HG02610 (cell line): ENCODE results near the gene YJEFN3.

Experiments
- ATAC-seq: cut with Tn5 transposase; IDR thresholded peaks from one replicate; pipeline ENCODE4 v1.9.1; 2021; ENCODE audit warnings: mild to moderate bottlenecking, moderate library complexity; ENCODE audit not compliant: unreplicated experiment

Gene YJEFN3

DNA sequence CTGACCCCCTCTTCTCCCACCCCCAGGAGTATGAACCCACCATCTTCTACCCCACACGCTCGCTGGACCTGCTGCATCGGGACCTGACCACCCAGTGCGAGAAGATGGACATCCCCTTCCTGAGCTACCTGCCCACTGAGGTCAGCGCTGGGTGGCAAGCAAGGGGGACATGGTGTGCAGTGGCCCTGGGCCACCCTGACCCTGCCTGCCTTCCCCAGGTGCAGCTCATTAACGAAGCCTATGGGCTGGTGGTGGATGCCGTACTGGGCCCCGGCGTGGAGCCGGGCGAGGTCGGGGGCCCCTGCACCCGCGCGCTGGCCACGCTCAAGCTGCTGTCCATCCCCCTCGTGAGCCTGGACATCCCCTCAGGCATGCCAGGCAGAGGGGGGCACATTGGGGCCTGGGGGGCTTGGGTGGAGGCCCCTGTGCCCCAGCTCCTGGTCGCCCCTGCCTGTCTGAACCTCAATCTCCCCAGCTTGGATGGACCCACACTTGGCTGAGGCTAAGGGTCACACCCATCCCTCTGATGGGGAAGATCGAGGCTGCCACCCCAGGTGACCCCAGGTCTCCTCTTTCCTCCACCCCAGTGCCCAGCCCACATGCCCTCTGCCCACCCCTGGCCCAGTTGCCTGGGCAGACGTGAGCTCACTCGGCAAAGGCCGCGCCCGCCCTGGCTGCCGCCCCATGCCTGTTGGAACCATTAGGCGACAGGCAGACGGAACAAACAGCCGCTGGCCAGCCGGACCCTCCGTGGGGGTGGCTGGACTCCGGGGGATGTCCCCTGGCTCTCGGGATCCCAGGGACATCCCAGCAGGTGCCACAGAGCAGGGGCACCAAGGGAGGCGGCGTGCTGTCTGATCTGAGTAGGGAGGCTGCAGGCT is 6.8 kb downstream of the YJEFN3 start:
- no peak for ATAC-seq

DNA sequence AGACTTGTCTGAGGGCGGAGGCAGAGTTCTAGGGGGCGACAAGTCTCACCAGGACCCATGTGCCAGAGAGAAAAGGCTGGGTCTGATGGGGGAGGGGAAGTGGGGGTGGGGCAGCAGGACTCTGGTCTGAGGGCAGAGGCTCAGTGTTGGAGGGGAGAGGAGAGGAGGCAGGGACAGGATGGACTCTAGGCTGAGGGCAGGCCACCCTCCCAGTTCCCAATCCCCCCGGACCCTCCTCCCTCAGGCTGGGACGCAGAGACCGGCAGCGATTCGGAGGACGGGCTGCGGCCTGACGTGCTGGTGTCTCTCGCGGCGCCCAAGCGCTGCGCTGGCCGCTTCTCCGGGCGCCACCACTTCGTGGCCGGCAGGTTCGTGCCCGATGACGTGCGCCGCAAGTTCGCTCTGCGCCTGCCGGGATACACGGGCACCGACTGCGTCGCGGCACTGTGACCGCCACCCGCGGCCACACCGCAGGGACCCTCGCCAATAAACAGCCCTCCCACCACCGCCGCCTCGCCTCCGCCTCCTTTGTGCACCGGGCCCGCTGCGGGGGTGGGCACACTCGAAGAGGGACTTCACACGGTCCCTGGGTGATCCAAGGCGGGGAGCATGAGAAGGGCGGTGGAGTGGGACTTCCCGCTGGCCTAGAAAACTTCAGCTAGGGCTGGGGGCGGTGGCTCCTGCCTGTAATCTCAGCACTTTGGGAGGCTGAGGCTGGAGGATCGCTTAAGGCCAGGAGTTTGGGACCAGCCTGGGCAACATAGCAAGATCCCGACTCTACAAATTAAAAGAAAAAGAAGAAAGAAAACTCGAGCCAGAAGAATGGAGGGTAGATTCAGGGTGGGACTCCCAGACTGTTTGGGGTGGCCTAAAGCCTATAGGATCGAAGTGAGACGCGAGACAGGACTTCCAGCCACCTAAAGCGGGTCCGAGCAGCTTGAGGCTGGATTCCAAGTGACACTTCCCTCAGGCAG is 8.7 kb downstream of the YJEFN3 start:
- ATAC-seq = no peak

DNA sequence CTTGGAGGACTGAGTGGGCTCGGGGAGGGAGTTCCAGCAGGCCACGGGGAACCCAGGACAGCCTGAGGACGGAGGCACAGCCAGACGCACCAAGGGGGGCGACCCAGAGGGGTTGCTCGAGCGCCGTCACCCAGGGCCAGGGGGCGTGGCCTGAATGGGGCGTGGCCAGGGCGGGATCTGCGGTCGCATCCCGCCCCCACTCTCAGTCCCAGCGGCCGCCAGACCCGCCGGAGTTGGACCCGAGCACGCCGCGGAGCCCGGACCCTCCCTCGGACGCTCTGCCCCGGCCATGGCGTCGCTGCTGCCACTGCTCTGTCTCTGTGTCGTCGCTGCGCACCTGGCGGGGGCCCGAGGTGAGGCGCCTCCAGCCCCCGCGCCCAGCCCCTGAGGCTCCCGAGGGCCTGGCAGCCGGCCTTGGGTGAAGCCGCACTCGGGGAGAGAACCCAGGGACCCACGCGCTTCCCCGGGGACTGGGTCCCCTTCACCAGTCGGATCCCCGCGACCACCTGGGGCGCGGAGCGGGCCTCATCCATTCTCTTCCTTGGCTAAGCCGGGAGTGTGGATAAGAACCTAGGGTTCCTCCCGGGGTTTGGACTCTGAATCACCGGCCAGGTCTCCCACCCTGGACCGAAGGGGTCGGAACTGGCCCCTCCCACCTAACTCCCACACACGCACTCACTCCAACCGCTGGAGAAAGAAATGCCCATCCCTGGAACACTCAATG is 9.5 kb downstream of the YJEFN3 start, which contains the start of gene CILP2:
CILP2 (plus strand) TSS at position 205 of the 724 bp plus-strand sequence; CDS start at position 290, 85 bp downstream.
- ATAC-seq = no peak

DNA sequence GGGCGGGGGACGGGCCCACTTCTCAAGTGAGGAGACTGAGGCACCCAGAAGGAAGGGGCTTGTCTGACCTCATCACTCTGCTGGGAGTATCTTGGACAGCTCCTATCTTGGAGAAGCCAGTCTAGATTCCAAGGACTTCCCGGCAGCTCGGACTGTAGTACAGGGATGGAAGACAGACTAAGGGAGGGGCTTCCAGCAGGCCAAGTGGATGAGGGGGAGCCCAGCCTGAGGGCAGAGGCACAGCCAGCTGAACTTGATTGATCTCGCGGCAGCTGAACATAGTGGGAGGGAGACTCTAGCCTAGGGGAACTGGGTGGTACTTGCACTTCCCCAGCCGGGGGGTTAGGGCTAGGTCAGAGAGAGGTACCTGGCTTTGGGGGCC is 10.1 kb downstream of the YJEFN3 start:
- ATAC-seq = no peak

DNA sequence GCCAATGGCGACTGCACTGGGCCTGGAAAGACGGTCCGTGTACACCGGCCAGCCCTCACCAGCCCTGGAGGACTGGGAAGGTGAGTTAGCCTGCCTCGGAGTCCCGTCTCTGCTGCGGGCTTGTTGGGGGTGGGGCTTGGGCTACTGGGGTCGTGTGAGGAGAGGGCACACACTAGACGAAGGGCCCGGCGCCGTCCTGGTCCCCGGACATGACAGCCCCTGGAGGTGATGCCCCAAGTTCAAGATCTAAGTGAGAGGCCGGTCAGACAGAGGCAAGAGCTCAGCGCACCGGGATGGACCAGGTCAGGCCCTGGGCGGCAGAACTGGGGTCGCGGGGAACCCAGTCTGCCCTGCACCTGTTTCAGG is 11.0 kb downstream of the YJEFN3 start:
- no peak for ATAC-seq

DNA sequence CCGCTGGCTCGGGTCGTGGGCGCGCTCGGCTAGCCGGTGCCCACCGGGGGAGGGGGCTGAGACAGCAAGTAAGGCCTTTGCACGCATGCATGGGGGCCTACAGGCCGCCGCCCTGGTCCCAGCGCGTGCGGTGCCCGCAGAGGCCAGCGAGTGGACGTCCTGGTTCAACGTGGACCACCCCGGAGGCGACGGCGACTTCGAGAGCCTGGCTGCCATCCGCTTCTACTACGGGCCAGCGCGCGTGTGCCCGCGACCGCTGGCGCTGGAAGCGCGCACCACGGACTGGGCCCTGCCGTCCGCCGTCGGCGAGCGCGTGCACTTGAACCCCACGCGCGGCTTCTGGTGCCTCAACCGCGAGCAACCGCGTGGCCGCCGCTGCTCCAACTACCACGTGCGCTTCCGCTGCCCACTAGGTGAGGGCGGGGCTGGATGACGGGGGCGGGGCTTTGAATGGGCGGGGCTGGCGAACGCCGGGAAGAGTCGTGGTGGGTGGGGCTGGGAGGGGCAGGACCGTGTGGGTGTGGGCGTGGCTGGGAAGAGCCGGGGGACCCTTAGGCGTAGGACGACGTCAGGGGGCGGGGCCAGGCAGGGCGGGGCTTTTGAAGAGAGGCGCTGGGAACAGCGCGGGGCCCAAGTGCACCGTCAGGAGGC is 11.5 kb downstream of the YJEFN3 start:
- ATAC-seq = no peak

DNA sequence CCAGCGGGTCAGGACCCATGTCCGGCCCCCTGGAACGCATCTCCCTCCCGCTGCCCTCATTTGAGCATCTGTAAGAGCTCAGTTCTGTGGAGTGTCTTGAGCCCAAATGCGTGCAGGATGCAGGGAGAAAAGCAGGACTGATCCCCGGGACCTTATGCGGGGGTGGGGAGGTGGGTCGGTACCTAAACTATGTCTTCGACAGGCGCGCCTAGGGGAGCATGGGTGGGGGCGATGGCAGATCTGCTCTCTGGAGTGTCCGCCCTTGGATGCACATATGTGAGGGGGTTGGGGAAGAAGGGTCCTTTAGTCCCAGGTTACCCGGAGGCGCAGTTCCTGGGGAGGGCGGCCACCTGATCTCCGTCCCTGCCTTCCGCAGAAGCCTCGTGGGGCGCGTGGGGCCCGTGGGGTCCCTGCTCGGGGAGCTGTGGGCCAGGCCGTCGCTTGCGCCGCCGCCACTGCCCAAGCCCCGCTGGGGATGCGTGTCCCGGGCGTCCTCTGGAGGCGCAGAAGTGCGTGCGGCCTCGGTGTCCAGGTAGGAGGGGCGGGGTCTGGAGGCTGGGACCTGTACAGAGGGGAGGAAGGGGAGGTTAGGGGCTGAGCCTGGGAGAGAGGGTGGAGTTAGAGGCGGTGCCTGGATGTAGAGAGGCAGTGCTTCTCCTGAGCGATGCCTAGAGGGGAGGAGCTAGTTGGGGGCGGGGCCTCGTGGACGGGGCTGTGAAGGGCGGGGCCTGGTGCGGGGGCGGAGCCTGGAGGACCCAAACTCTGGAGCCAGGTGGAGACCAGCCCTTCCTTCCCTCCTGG is 12.2 kb downstream of the YJEFN3 start:
- ATAC-seq = no peak

DNA sequence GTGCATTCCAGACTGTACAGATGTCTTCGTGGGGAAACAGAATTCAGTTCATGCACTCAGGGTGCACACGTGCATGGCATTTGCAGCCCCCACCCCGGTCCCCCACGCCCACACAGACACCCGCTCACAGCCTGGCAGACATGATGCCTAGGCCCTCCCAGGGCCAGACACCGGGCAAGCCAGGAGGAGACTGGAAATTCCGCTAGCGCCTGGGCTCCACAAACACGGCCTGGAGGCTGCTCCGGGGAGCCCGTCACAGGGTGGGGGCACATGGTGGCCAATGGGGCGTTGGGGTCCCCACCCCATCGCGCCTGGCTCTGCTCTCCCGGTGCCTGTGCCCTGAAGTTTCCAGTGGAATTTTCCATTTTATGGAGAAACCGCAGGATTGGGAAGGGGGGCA is 12.9 kb downstream of the YJEFN3 start:
- no peak for ATAC-seq

DNA sequence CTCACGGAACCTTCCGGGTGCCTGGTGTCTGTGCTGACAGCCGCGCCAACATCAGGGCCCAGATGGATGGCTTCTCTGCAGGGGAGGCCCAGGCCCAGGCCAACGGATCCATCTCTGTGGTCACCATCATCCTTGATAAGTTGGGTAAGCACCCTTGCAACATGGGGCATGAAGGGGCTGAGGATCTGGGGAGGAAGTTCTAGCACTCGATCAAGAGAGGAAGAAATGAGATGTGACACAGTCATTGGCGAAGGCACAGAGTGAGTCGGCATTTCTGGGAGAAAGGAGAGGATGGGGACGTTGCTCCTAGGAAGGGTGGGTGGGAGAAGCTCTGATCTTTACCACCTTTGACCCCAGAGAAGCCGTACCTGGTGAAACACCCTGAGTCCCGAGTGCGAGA is 13.8 kb downstream of the YJEFN3 start:
- ATAC-seq = no peak

DNA sequence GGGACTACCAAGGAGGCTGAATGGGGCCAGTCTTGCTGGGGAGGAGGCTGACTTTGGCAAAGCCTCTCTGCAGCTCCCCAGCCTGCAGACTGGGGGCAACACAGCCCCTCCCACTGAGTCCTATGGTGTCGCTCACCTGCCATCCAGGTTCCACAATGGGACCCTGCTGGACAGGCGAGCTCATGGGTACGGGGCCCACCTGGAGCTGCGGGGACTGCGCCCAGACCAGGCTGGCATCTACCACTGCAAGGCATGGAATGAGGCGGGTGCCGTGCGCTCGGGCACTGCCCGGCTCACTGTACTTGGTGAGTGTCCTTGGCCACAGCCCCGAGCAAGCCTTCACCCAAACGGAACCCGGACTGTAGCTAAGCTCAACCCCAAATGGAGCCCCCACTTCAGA is 14.4 kb downstream of the YJEFN3 start:
- ATAC-seq = no peak

DNA sequence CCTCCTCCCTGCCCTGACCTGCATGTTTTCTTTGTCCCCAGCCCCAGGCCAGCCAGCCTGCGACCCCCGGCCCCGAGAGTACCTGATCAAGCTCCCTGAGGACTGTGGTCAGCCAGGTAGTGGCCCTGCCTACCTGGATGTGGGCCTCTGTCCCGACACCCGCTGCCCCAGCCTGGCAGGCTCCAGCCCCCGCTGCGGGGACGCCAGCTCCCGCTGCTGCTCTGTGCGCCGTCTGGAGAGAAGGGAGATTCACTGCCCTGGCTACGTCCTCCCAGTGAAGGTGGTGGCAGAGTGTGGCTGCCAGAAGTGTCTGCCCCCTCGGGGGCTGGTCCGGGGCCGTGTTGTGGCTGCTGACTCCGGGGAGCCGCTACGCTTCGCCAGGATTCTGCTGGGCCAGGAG is 14.9 kb downstream of the YJEFN3 start:
- ATAC-seq = no peak

DNA sequence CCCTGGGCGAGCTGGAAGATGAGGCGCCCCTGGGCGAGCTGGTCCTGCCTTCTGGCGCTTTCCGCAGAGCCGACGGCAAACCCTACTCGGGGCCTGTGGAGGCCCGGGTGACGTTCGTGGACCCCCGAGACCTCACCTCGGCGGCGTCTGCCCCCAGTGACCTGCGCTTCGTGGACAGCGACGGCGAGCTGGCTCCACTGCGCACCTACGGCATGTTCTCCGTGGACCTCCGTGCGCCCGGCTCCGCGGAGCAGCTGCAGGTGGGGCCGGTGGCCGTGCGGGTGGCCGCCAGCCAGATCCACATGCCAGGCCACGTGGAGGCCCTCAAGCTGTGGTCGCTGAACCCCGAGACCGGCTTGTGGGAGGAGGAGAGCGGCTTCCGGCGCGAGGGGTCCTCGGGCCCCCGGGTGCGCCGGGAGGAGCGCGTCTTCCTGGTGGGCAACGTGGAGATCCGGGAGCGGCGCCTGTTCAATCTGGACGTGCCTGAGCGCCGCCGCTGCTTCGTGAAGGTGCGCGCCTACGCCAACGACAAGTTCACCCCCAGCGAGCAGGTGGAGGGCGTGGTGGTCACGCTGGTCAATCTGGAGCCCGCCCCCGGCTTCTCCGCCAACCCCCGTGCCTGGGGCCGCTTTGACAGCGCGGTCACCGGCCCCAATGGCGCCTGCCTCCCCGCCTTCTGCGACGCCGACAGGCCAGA is 15.7 kb downstream of the YJEFN3 start:
- ATAC-seq = no peak

DNA sequence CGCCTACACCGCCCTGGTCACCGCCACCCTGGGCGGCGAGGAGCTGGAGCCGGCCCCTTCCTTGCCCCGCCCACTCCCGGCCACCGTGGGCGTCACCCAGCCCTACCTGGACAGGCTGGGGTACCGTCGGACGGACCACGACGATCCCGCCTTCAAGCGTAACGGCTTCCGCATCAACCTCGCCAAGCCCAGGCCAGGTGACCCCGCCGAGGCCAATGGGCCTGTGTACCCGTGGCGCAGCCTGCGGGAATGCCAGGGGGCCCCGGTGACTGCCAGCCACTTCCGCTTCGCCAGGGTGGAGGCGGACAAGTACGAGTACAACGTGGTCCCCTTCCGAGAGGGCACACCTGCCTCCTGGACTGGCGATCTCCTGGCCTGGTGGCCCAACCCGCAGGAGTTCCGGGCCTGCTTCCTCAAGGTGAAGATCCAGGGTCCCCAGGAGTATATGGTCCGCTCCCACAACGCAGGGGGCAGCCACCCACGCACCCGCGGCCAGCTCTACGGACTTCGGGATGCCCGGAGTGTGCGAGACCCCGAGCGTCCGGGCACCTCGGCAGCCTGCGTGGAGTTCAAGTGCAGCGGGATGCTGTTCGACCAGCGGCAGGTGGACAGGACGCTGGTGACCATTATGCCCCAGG is 16.4 kb downstream of the YJEFN3 start:
- ATAC-seq = no peak

DNA sequence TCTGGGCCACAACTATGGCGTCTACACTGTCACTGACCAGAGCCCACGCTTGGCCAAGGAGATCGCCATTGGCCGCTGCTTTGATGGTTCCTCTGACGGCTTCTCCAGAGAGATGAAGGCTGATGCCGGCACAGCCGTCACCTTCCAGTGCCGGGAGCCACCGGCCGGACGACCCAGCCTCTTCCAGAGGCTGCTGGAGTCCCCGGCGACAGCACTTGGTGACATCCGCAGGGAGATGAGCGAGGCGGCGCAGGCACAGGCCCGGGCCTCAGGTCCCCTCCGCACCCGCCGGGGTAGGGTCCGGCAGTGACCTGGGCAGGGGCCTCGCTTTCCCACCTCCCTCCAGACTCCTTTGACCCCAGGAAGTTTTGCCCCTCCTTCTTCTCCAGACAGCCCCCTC is 17.0 kb downstream of the YJEFN3 start:
- ATAC-seq = no peak

DNA sequence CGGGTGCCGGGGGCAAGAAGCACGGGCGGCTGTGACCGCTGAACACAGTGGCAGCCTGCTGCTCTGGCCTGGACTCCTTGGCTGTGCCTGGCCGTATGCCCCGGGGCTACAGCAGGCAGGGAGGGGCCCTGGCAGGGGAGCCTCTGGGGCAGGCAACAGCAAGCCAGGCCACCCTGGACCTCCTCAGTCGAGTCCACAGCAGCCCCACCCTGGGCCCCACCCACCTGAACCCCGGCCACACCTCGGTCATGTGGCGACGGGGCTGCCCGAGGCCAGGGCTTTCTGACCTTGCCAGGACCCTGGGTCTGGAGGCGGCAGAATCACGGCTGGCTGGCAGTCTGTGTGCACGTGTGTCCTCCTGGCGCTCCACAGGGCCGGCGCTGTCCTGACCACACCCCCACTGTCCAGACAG is 18.0 kb downstream of the YJEFN3 start:
- no peak for ATAC-seq

DNA sequence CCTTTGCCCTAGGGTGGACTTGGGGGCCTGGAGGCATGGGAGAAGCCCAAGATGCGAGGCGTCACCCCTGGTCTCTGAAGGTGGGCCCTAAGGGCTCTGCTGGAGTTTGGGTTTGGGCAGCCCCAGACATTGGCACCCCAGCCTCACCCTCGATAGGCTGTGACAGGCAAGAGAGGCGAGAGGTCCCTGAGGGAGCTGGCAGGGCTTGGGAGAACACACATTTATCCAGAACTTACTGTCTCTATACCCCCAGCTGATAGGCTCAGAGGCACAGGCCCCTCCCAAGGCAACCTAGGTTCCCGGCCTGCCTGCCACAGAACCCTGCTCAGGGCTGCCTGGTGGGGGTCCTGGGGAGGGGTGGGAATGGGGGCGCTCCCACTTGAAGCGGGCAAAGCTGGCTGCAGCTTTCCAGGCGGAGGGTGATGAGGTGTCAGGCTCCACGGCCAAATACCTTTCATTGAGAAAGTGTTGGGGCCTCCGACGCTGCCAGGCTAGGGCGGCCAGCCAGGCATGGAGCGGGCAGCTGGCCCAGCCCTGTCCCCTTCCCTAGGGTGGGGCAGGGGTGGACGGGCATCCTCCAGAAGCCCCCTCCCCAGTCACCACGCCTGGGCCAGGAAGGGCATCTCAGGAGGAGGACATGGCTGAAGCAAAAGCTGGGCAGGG is 19.1 kb downstream of the YJEFN3 start:
- ATAC-seq = no peak

DNA sequence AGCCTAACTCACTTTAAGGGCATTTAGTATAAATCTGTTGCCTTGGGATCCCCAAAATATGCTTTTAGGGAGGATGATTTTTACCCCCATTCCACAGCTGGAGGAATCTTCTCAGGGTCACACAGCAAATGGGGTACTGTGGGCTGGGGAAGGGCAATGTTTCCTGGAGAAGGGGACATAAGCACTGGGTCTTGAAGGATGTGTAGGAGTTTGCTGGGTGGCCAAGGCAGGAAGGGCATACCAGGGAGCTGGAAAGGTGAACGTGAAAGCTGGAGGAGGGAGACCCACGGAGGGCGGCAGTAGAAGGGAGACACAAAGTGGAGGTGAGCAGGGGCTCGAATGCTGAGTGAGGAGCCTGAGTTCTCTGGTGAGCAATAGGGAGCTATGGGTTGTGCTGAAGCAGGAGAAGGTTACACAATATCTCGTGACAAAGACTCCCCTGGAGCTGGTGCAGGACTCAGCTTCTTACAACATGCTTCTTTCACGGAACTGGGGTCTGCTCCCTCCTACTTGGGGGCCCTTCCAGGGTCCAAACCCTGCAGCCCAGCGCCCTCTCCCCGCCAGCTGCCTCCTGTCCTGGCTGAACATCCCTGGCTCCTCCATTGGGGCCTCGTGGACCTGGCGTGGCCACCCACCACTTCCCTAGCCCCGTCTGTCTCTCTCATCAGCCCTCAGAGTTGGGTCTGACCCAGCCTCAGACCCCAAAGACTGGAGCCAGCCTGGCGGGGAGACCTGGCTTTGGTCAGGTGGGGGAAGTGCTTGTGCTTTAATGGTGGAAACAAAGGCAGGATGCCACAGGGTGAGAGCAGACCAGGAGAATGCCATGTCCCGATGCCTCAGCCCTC is 20.4 kb downstream of the YJEFN3 start:
- ATAC-seq = no peak
